Right lobe of liver (tissue), 4 donors: ENCODE results near the gene CYFIP1.

ENCODE experiments used
- POLR2A ChIP-seq: fragments of 450-650 bp; IDR thresholded peaks from one replicate; pipeline ENCODE4 v1.6.1; 2017; ENCODE audit warnings: antibody characterized with exemption, mild to moderate bottlenecking
- TF ChIP-seq, protein P1 (sequence below), 4 donors: fragments of 200-600 bp in 3 of 4; fragments of 450-650 bp in 1 of 4; IDR thresholded peaks; one replicate each; pipeline versions ENCODE4 v1.5.1 to v1.8.0; 2016 to 2022; ENCODE audit warnings: antibody characterized with exemption in 4 of 4, mild to moderate bottlenecking in 2 of 4
- donor health status: DM: no; HTN: no; CAD: no.
- donor health status: DM: no; HTN: no; CAD: no.
- donor health status: DM: no; HTN: yes; CAD: no.

DNA sequence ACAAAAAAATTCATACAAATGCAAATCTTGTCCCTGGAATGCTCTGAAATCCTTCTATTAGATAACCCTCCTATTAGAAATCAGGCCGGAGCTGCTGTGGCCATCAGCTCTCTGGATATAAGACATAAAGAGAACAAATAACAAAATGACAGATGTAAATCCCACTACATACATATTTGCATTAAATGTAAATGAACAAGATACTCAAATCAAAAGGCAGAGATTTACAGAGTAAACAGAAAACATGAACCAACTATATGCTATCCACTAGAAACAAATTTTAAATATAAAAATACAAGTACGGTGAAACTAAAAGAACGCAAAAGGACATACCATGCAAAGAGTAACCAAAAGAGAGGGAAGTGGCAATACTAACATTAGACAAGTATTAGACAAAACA lies 10.7 kb downstream of the CYFIP1 start:
- TF ChIP-seq, protein P1, sequence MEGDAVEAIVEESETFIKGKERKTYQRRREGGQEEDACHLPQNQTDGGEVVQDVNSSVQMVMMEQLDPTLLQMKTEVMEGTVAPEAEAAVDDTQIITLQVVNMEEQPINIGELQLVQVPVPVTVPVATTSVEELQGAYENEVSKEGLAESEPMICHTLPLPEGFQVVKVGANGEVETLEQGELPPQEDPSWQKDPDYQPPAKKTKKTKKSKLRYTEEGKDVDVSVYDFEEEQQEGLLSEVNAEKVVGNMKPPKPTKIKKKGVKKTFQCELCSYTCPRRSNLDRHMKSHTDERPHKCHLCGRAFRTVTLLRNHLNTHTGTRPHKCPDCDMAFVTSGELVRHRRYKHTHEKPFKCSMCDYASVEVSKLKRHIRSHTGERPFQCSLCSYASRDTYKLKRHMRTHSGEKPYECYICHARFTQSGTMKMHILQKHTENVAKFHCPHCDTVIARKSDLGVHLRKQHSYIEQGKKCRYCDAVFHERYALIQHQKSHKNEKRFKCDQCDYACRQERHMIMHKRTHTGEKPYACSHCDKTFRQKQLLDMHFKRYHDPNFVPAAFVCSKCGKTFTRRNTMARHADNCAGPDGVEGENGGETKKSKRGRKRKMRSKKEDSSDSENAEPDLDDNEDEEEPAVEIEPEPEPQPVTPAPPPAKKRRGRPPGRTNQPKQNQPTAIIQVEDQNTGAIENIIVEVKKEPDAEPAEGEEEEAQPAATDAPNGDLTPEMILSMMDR (IDR thresholded peaks at IDR 0.05) = no peak
- no peak for TF ChIP-seq POLR2A
